22Rv1 (cell line): ENCODE data around the gene FAM170B.

Experiments
- CTCF ChIP-seq: fragments of 450-650 bp; IDR thresholded peaks from 2 replicates; pipeline ENCODE4 v1.5.1; 2017; ENCODE audit warnings: mild to moderate bottlenecking
- ZFX ChIP-seq: fragments of 450-650 bp; IDR thresholded peaks from 2 replicates; pipeline ENCODE4 v1.6.1; 2017; ENCODE audit warnings: antibody characterized with exemption, borderline replicate concordance

GRCh38 chr10:49115796-49116508 lies 17.9 kb downstream of the FAM170B start:
- no peak for TF ChIP-seq CTCF
- TF ChIP-seq ZFX, result no peak
